ENCODE data around the gene PRR18. TPM values are rescaled to one million over a fixed set of nuclear protein-coding genes. Genes with fewer than 3 reads are reported as not detected.
A peak's percentile ranks its signal among the peaks of the same experiment; 100 is the strongest.

Gene PRR18
- total and polyA plus RNA-seq, 9 of the 15 experiments (the other 6 are each of a cell fraction or from before 2014, with no cell fraction given), result not detected

- no peaks in the 10 kb centered on the region for H3K36me3 ChIP-seq (ENCODE audit: control insufficient read depth, insufficient read depth, low read length)
- H3K79me2 ChIP-seq (ENCODE audit: control insufficient read depth, insufficient read depth, low read length), result no peaks in the 10 kb centered on the region
- H3K27me3 ChIP-seq (ENCODE audit: control insufficient read depth in 2 of 2, insufficient read depth in 2 of 2, low read length in 2 of 2), result peaks cover 27 to 58% of the 10 kb centered on the region in 2 experiments
- ChIA-PET POLR2A (interaction anchor here (0.9 kb wide), 1 partner anchor 124 kb away, joined by 4 read pairs; no protein-coding TSS in a partner anchor), CTCF (ENCODE audit: low intra/inter-chr PET ratio) (no interaction called here)
- 14% methylated on average over 15 of the region's 15 CpGs for WGBS (ENCODE audit: insufficient coverage, low coverage, missing lambda C conversion rate)
- FAIRE-seq (no peak), DNase-seq (ENCODE audit: extremely low read depth in 1 of 4, low spot score in 3 of 4) (no peak), ATAC-seq (peak; percentile 36)
- BruUV-seq (replicated peaks), result no TSS peak
- 0 out of 2 replicates have a peak, but pooled peaks cover 6% of the 10 kb centered on the region for H4K20me1 ChIP-seq (replicated peaks; ENCODE audit: control insufficient read depth, insufficient read depth, low read length)
- H3K4me3 ChIP-seq, result no peak overlapping the region
- H3K4me1 ChIP-seq (replicated peaks in 1 of 2; ENCODE audit: control insufficient read depth in 2 of 2, insufficient read depth in 2 of 2, low read length in 2 of 2), result peaks cover 0 to 3% of the 10 kb centered on the region in 2 experiments; a peak in 1 of 5 replicates
- TF ChIP-seq ZNF740 (CRISPR knock-in tag; IDR thresholded peaks at IDR 0.05) (no peak), ZNF740 (tag; IDR thresholded peaks at IDR 0.05) (no peak), CEBPB (tag; IDR thresholded peaks at IDR 0.05) (peak; percentile 86), ZNF253 (CRISPR knock-in tag; conservative IDR thresholded peaks at IDR 0.05) (no peak), CEBPG (CRISPR knock-in tag; IDR thresholded peaks at IDR 0.05) (no peak), CEBPG (tag; conservative IDR thresholded peaks at IDR 0.05 in 1 of 2, IDR thresholded peaks at IDR 0.05 in 1 of 2) (peak; percentile 56 to 79; a peak in 3 of 4 replicates), SMAD3 (CRISPR knock-in tag; conservative IDR thresholded peaks at IDR 0.05) (no peak), KAT2B (IDR thresholded peaks at IDR 0.05; ENCODE audit: low read depth, low read length) (no peak), YY1 (IDR thresholded peaks at IDR 0.05; ENCODE audit: borderline replicate concordance in 1 of 3, control insufficient read depth in 1 of 3, extremely low read depth in 1 of 3, insufficient read depth in 3 of 3, insufficient read length in 1 of 3, insufficient replicate concordance in 2 of 3, low read depth in 1 of 3, low read length in 2 of 3) (peak in 1 of 3 experiments; percentile 72)
- H3K9ac ChIP-seq (ENCODE audit: insufficient read depth in 1 of 2, low read depth in 2 of 2, low read length in 2 of 2), result no peak overlapping the region
- H3K27ac ChIP-seq (ENCODE audit: extremely low read depth, low read depth, low read length), result no peak overlapping the region
- intact Hi-C loops (cut with micrococcal nuclease), result loop anchor here (5.0 to 10.0 kb wide), 3 partner anchors 382 to 505 kb away; no protein-coding TSS in a partner anchor
- in situ Hi-C loops (cut with MboI), result loop anchor here (5.0 kb wide), 1 partner anchor 118 kb away; no protein-coding TSS in a partner anchor
- 0 out of 2 replicates have a peak overlapping the region, but pooled peaks have one; percentile 25 for H2AFZ ChIP-seq (ENCODE audit: low read depth, low read length)
- no peak overlapping the region; the same call in 1 of the 2 replicates for H3K4me2 ChIP-seq (ENCODE audit: insufficient read depth, low read length)
- H3K9me3 ChIP-seq (replicated peaks; ENCODE audit: control insufficient read depth, insufficient read depth, low read depth, low read length), result no peaks in the 10 kb centered on the region
- H3K9me1 ChIP-seq (ENCODE audit: control insufficient read depth, insufficient read depth, low read length), result no peaks in the 10 kb centered on the region
Observed at GRCh38 chr6:166269301-166270039, 38.7 kb downstream of the PRR18 start.

Measured in K562 (cell line).